HFF-Myc (cell line): ENCODE data around the gene ZBTB49.

ENCODE experiments used
- DNase-seq: peaks from one replicate; pipeline ENCODE4 v3.0.0-alpha.2; 2011; ENCODE audit warnings: low read depth; ENCODE audit errors: extremely low read depth
- H3K4me3 ChIP-seq: replicated peaks from 2 replicates; pipeline ENCODE4 v1.5.1; 2011; ENCODE audit warnings: low read depth, mild to moderate bottlenecking, control low read depth, low read length
- CTCF ChIP-seq: IDR thresholded peaks from 2 replicates; pipeline ENCODE4 v1.5.1; 2012; ENCODE audit warnings: mild to moderate bottlenecking, low read depth, low read length, control low read depth; ENCODE audit errors: missing control alignments

The ZBTB49 gene

GRCh38 chr4:4350909-4351308 lies 60.9 kb downstream of the ZBTB49 start:
- H3K4me3 ChIP-seq: no peak overlapping the region
- TF ChIP-seq CTCF: no peak
- DNase-seq: no peak

GRCh38 chr4:4355302-4355701 lies 65.3 kb downstream of the ZBTB49 start:
- no peak for TF ChIP-seq CTCF
- H3K4me3 ChIP-seq: no peak overlapping the region
- no peak for DNase-seq

GRCh38 chr4:4356106-4357041 lies 66.3 kb downstream of the ZBTB49 start:
- DNase-seq: no peak
- no peak overlapping the region for H3K4me3 ChIP-seq
- TF ChIP-seq CTCF: no peak

- DNase-seq: no peak
- no peak for TF ChIP-seq CTCF
- H3K4me3 ChIP-seq: no peak overlapping the region
Observed at GRCh38 chr4:4358093-4358854, 68.2 kb downstream of the ZBTB49 start.

GRCh38 chr4:4361883-4362282 lies 71.8 kb downstream of the ZBTB49 start:
- DNase-seq: no peak
- TF ChIP-seq CTCF: no peak
- H3K4me3 ChIP-seq: no peak overlapping the region

GRCh38 chr4:4362991-4363697 lies 73.1 kb downstream of the ZBTB49 start:
- no peak overlapping the region for H3K4me3 ChIP-seq
- no peak for TF ChIP-seq CTCF
- no peak for DNase-seq
